T-cell (primary cell): ENCODE measurements around the gene MT1A. TPM values are rescaled to one million over a fixed set of nuclear protein-coding genes. Genes with fewer than 3 reads are reported as not detected.
A peak's percentile ranks its signal among the peaks of the same experiment; 100 is the strongest.

Experiments used
- ATAC-seq, 4 experiments: fragments of 200-7000 bp in 3 of 4; fragments of 150-1000 bp in 1 of 4; cut with Tn5 transposase; replicated peaks in 1 of 4; 1 replicate in 3 of 4; 2 replicates in 1 of 4; pipeline ENCODE4 v1.10.0; 2021; ENCODE audit warnings: moderate library complexity in 3 of 4, mild to moderate bottlenecking in 2 of 4, moderate number of reproducible peaks in 1 of 4
- CTCF ChIA-PET, 2 donors: fragments of 300-600 bp; sonication (Branson Sonifier 250); formaldehyde crosslinking; loops; one replicate each; lab custom pipeline; 2022; ENCODE audit warnings: antibody characterized with exemption in 2 of 2; lab: Charles Lee
- POLR2A ChIA-PET, 2 donors: fragments of 300-600 bp; sonication (Branson Sonifier 250); formaldehyde crosslinking; loops; one replicate each; lab custom pipeline; 2022; ENCODE audit warnings: antibody characterized with exemption in 2 of 2; lab: Charles Lee
- DNase-seq, 35 experiments: peaks; one replicate each; pipeline versions ENCODE4 v3.0.0 to v3.0.0-alpha.2; 2013 to 2023
- H3K27ac ChIP-seq: one replicate; pipeline ENCODE4 v1.5.1; 2013; ENCODE audit warnings: low read length
- H3K27me3 ChIP-seq, 2 experiments: replicated peaks in 1 of 2; 1 replicate in 1 of 2; 2 replicates in 1 of 2; pipeline versions ENCODE4 v1.6.1 to v1.7.0; 2013; ENCODE audit warnings: low read length in 1 of 2, mixed read lengths in 1 of 2; ENCODE audit not compliant: control insufficient read depth in 2 of 2, insufficient read depth in 2 of 2; ENCODE audit errors: extremely low read depth in 1 of 2
- H3K36me3 ChIP-seq, 2 donors: 1 replicate in 1 of 2; 2 replicates in 1 of 2; pipeline versions ENCODE4 v1.6.1 to v1.7.0; 2013; ENCODE audit warnings: low read length in 1 of 2; ENCODE audit not compliant: control insufficient read depth in 2 of 2, insufficient read depth in 1 of 2; ENCODE audit errors: extremely low read depth in 1 of 2
- H3K4me1 ChIP-seq, 2 experiments: 1 replicate in 1 of 2; 2 replicates in 1 of 2; pipeline versions ENCODE4 v1.6.1 to v1.7.0; 2013; ENCODE audit warnings: low read length in 2 of 2, mixed read lengths in 1 of 2; ENCODE audit not compliant: insufficient read depth in 2 of 2, control insufficient read depth in 1 of 2; ENCODE audit errors: extremely low read depth in 1 of 2
- H3K4me3 ChIP-seq, 2 donors: 1 replicate in 1 of 2; 2 replicates in 1 of 2; pipeline versions ENCODE4 v1.5.1 to v1.7.0; 2013; ENCODE audit warnings: mild to moderate bottlenecking in 2 of 2, low read length in 1 of 2, moderate library complexity in 1 of 2; ENCODE audit not compliant: control insufficient read depth in 1 of 2; ENCODE audit errors: extremely low read depth in 1 of 2
- H3K9me3 ChIP-seq: 2 replicates; pipeline ENCODE4 v1.7.0; 2013
- H3K27ac Mint-ChIP-seq, 2 donors: one replicate each; pipeline ENCODE4 v1.8.0; 2020 to 2021; ENCODE audit warnings: mild to moderate bottlenecking in 2 of 2, mixed read lengths in 2 of 2
- H3K27me3 Mint-ChIP-seq, 2 donors: one replicate each; pipeline ENCODE4 v1.8.0; 2021 to 2022; ENCODE audit warnings: mixed read lengths in 2 of 2
- H3K36me3 Mint-ChIP-seq: one replicate; pipeline ENCODE4 v1.8.0; 2021; ENCODE audit warnings: mixed read lengths
- H3K4me1 Mint-ChIP-seq, 3 donors: one replicate each; pipeline ENCODE4 v1.8.0; 2020 to 2022; ENCODE audit warnings: mixed read lengths in 3 of 3, mild to moderate bottlenecking in 1 of 3
- H3K4me3 Mint-ChIP-seq, 3 donors: one replicate each; pipeline ENCODE4 v1.8.0; 2020 to 2022; ENCODE audit warnings: mild to moderate bottlenecking in 3 of 3, mixed read lengths in 3 of 3, moderate library complexity in 3 of 3
- H3K9me3 Mint-ChIP-seq, 3 donors: one replicate each; pipeline ENCODE4 v1.8.0; 2020 to 2022; ENCODE audit warnings: mixed read lengths in 3 of 3
- WGBS: methylation state at CpG from one replicate; pipeline ENCODE4 v1.1.5; 2013; ENCODE audit warnings: missing lambda C conversion rate; ENCODE audit not compliant: insufficient coverage; 5-methylcytosine and 5-hydroxymethylcytosine counted together
- total RNA-seq, 35 experiments: library from RNA in 6 of 35; stranded (reverse) in 6 of 35; fragments of 120-200 nt in 1 of 35; gene quantifications; one replicate each; pipeline versions ENCODE4 v1.2.1 to v1.2.4 and lab custom pipeline; 2013 to 2026

Gene MT1A
- total RNA-seq, 5 donors from 2014 or later (not counting 1 experiment from before 2014, with no cell fraction given), result not detected

- ChIA-PET POLR2A (no interaction called here), CTCF (no interaction called here)
- WGBS, result no CpG with 5 or more reads among the region's 5 CpGs
- no peak overlapping the region for H3K27ac Mint-ChIP-seq
- H3K4me3 Mint-ChIP-seq, result no peak overlapping the region
- no peaks in the 10 kb centered on the region for H3K36me3 Mint-ChIP-seq
- Histone ChIP-seq H3K9me3 (no peaks in the 10 kb centered on the region), H3K27ac (no peak overlapping the region), H3K4me1 (peaks cover 0 to 9% of the 10 kb centered on the region in 2 experiments), H3K4me3 (no peak overlapping the region), H3K27me3 (peaks cover 0 to 18% of the 10 kb centered on the region in 2 experiments), H3K36me3 (no peaks in the 10 kb centered on the region)
- H3K4me1 Mint-ChIP-seq, result peaks cover 10% of the 10 kb centered on the region in 3 donors
- peaks cover 0 to 7% (median 0%) of the 10 kb centered on the region in 3 donors for H3K9me3 Mint-ChIP-seq
- peaks cover 10 to 25% of the 10 kb centered on the region in 2 donors for H3K27me3 Mint-ChIP-seq
- ATAC-seq (no peak), DNase-seq (no peak)
Observed at GRCh38 chr16:56594292-56594619, 44.2 kb upstream of the MT1A start.

GRCh38 chr16:56600398-56600999 lies 38.0 kb upstream of the MT1A start:
- Mint-ChIP-seq H3K9me3 (no peaks in the 10 kb centered on the region), H3K36me3 (no peaks in the 10 kb centered on the region), H3K4me1 (peaks cover 0 to 2% (median 2%) of the 10 kb centered on the region in 3 donors), H3K27ac (no peak overlapping the region), H3K27me3 (peaks cover 4 to 11% of the 10 kb centered on the region in 2 donors), H3K4me3 (no peak overlapping the region)
- H3K4me1 ChIP-seq, result peaks cover 0 to 3% of the 10 kb centered on the region in 2 experiments
- H3K27me3 ChIP-seq, result peaks cover 0 to 16% of the 10 kb centered on the region in 2 experiments
- CTCF ChIA-PET, result interaction anchor here (0.5 to 2.0 kb wide), 8 partner anchors 9 to 1679 kb away, joined by 3 to 11 read pairs (median 4); no protein-coding TSS in a partner anchor
- DNase-seq (peak in 9 of 35 experiments; percentile 8 to 65 (median 23)), ATAC-seq (peak in 2 of 4 experiments; percentile 50 to 59)
- H3K4me3 ChIP-seq, result no peak overlapping the region
- no peaks in the 10 kb centered on the region for H3K9me3 ChIP-seq
- H3K36me3 ChIP-seq, result no peaks in the 10 kb centered on the region
- WGBS, result 46% methylated on average over 7 of the region's 8 CpGs
- H3K27ac ChIP-seq, result no peak overlapping the region
- POLR2A ChIA-PET, result no interaction called here

GRCh38 chr16:56601325-56601724 lies 37.1 kb upstream of the MT1A start:
- H3K27ac Mint-ChIP-seq, result no peak overlapping the region
- POLR2A ChIA-PET, result no interaction called here

GRCh38 chr16:56603589-56603988 lies 34.9 kb upstream of the MT1A start:
- Histone ChIP-seq H3K4me1 (peaks cover 8 to 23% of the 10 kb centered on the region in 2 experiments), H3K36me3 (no peaks in the 10 kb centered on the region), H3K27me3 (peaks cover 0 to 16% of the 10 kb centered on the region in 2 experiments), H3K27ac (no peak overlapping the region), H3K9me3 (no peaks in the 10 kb centered on the region), H3K4me3 (no peak overlapping the region)
- ChIA-PET POLR2A (interaction anchor here (0.6 to 1.4 kb wide), 2 partner anchors 12 to 130 kb away, joined by 3 read pairs; no protein-coding TSS in a partner anchor), CTCF (interaction anchor here (0.8 to 1.9 kb wide), 3 partner anchors 40 to 99 kb away, joined by 3 to 6 read pairs (median 5); no protein-coding TSS in a partner anchor)
- H3K27ac Mint-ChIP-seq, result no peak overlapping the region
- no peaks in the 10 kb centered on the region for H3K9me3 Mint-ChIP-seq
- H3K4me1 Mint-ChIP-seq, result peaks cover 21 to 24% (median 21%) of the 10 kb centered on the region in 3 donors
- H3K27me3 Mint-ChIP-seq, result peaks cover 4 to 11% of the 10 kb centered on the region in 2 donors
- peak in 1 of 4 experiments; percentile 15 for ATAC-seq
- 64% methylated on average over 4 of the region's 4 CpGs for WGBS
- H3K4me3 Mint-ChIP-seq, result no peak overlapping the region
- no peaks in the 10 kb centered on the region for H3K36me3 Mint-ChIP-seq
- peak in 4 of 35 experiments; percentile 4 to 56 (median 12) for DNase-seq

More at GRCh38 chr16:56601325-56601724, 37.1 kb upstream of the MT1A start:
- no peaks in the 10 kb centered on the region for H3K36me3 ChIP-seq
- Mint-ChIP-seq H3K36me3 (no peaks in the 10 kb centered on the region), H3K9me3 (no peaks in the 10 kb centered on the region), H3K4me1 (peaks cover 2 to 5% (median 4%) of the 10 kb centered on the region in 3 donors), H3K4me3 (no peak overlapping the region), H3K27me3 (peaks cover 4 to 11% of the 10 kb centered on the region in 2 donors)
- H3K27me3 ChIP-seq, result peaks cover 0 to 16% of the 10 kb centered on the region in 2 experiments
- ATAC-seq (no peak), DNase-seq (no peak)
- WGBS, result 61% methylated on average over 4 of the region's 9 CpGs
- H3K9me3 ChIP-seq, result no peaks in the 10 kb centered on the region
- H3K4me1 ChIP-seq, result peaks cover 0 to 3% of the 10 kb centered on the region in 2 experiments
- H3K4me3 ChIP-seq, result no peak overlapping the region
- CTCF ChIA-PET, result interaction anchor here (0.7 to 2.0 kb wide), 4 partner anchors 9 to 238 kb away, joined by 4 to 11 read pairs (median 6); no protein-coding TSS in a partner anchor
- H3K27ac ChIP-seq, result no peak overlapping the region

- ChIA-PET CTCF (interaction anchor here (1.3 to 3.7 kb wide), 2 partner anchors 96 to 97 kb away, joined by 3 to 24 read pairs; no protein-coding TSS in a partner anchor), POLR2A (interaction anchor here in 1 of 2 donors (1.4 kb wide), 1 partner anchor 11 kb away, joined by 3 read pairs; no protein-coding TSS in a partner anchor)
- Histone ChIP-seq H3K27ac (no peak overlapping the region), H3K27me3 (peaks cover 0 to 16% of the 10 kb centered on the region in 2 experiments), H3K36me3 (no peaks in the 10 kb centered on the region), H3K9me3 (no peaks in the 10 kb centered on the region), H3K4me1 (peaks cover 17 to 37% of the 10 kb centered on the region in 2 experiments), H3K4me3 (no peak overlapping the region)
- Mint-ChIP-seq H3K4me3 (no peak overlapping the region), H3K4me1 (peaks cover 29 to 37% (median 35%) of the 10 kb centered on the region in 3 donors), H3K36me3 (no peaks in the 10 kb centered on the region), H3K27me3 (peaks cover 4 to 11% of the 10 kb centered on the region in 2 donors), H3K27ac (peak overlapping the region in 1 of 2 donors; percentile 7), H3K9me3 (no peaks in the 10 kb centered on the region)
- WGBS, result 92% methylated on average over 2 of the region's 4 CpGs
- ATAC-seq (no peak), DNase-seq (no peak)
Observed at GRCh38 chr16:56604966-56605365, 33.5 kb upstream of the MT1A start.

GRCh38 chr16:56605475-56605874 lies 33.0 kb upstream of the MT1A start:
- ATAC-seq, result no peak
- POLR2A ChIA-PET, result no interaction called here
- H3K27ac Mint-ChIP-seq, result peak overlapping the region in 1 of 2 donors; percentile 94
- no peaks in the 10 kb centered on the region for H3K9me3 Mint-ChIP-seq
- H3K4me1 Mint-ChIP-seq, result peaks cover 35 to 40% (median 40%) of the 10 kb centered on the region in 3 donors
- H3K36me3 Mint-ChIP-seq, result no peaks in the 10 kb centered on the region
- no peak overlapping the region for H3K4me3 Mint-ChIP-seq
- peaks cover under 1 to 7% of the 10 kb centered on the region in 2 donors for H3K27me3 Mint-ChIP-seq
- Histone ChIP-seq H3K4me1 (peaks cover 23 to 41% of the 10 kb centered on the region in 2 experiments), H3K36me3 (no peaks in the 10 kb centered on the region), H3K9me3 (no peaks in the 10 kb centered on the region), H3K27me3 (peaks cover 0 to 15% of the 10 kb centered on the region in 2 experiments), H3K27ac (no peak overlapping the region), H3K4me3 (no peak overlapping the region)
- CTCF ChIA-PET, result interaction anchor here (1.3 to 3.7 kb wide), 2 partner anchors 96 kb away, joined by 3 to 24 read pairs; no protein-coding TSS in a partner anchor
- DNase-seq, result no peak
- no CpG with 5 or more reads among the region's 1 CpG for WGBS
